Measurements from ENCODE around the gene NHEJ1.
A peak's percentile ranks its signal among the peaks of the same experiment; 100 is the strongest.

NHEJ1 gene

GRCh38 chr2:219056896-219057708, 103.5 kb downstream of the NHEJ1 start:
- DNase-seq = no peak

GRCh38 chr2:219056176-219056895, 104.3 kb downstream of the NHEJ1 start:
- DNase-seq = no peak

GRCh38 chr2:219054956-219055903, 105.4 kb downstream of the NHEJ1 start:
- no peak for DNase-seq

GRCh38 chr2:219049282-219049681, 111.3 kb downstream of the NHEJ1 start:
- DNase-seq = peak; percentile 34

- peak; percentile 58 for DNase-seq
Observed at GRCh38 chr2:219045937-219046550, 114.6 kb downstream of the NHEJ1 start.

GRCh38 chr2:219042750-219043149, 117.9 kb downstream of the NHEJ1 start:
- peak; percentile 37 for DNase-seq

GRCh38 chr2:219042157-219042556, 118.5 kb downstream of the NHEJ1 start:
- DNase-seq = no peak

- DNase-seq = peak; percentile 69
Observed at GRCh38 chr2:219041252-219041651, 119.4 kb downstream of the NHEJ1 start, which contains the start of gene CFAP65. Gene CFAP65, minus strand, starts transcription at chr2:219041516. Its CDS starts 2,468 bp downstream, at chr2:219039048.

- DNase-seq = peak; percentile 19
Observed at GRCh38 chr2:219038600-219038999, 122.0 kb downstream of the NHEJ1 start.

GRCh38 chr2:219037783-219038499, 122.7 kb downstream of the NHEJ1 start:
- peak; percentile 39 for DNase-seq

GRCh38 chr2:219035942-219036341, 124.7 kb downstream of the NHEJ1 start:
- DNase-seq = no peak

- DNase-seq = no peak
Observed at GRCh38 chr2:219034823-219035222, 125.8 kb downstream of the NHEJ1 start.

- no peak for DNase-seq
Observed at GRCh38 chr2:219032051-219032745, 128.4 kb downstream of the NHEJ1 start.

GRCh38 chr2:219031005-219031738, 129.4 kb downstream of the NHEJ1 start:
- no peak for DNase-seq

- DNase-seq = no peak
Observed at GRCh38 chr2:219030177-219030940, 130.3 kb downstream of the NHEJ1 start.

GRCh38 chr2:219029829-219030165, 130.8 kb downstream of the NHEJ1 start:
- peak; percentile 91 for DNase-seq

- no peak for DNase-seq
Observed at GRCh38 chr2:219028996-219029828, 131.4 kb downstream of the NHEJ1 start.

- DNase-seq = no peak
Observed at GRCh38 chr2:219028141-219028540, 132.5 kb downstream of the NHEJ1 start.

All from activated effector memory CD4-positive, alpha-beta T cell treated with anti-CD3 and anti-CD28 coated beads, Interleukin-2, amount 50 U/mL, for 16 hours (primary cell).